AG04450 (cell line): ENCODE data around the gene SCD. TPM values are rescaled to one million over a fixed set of nuclear protein-coding genes. Genes with fewer than 3 reads are reported as not detected.
"Not testable (repeated sequence)": the region's sequence is repeated elsewhere in the genome, so short reads cannot be mapped to it uniquely, and the experiment has no call there.

Experiments used
- CTCF ChIA-PET: fragments of 300-600, 350-600 bp; formaldehyde crosslinking; extraction: SDS; loops from one replicate; lab custom pipeline; 2022; ENCODE audit warnings: antibody characterized with exemption, inconsistent platforms; lab: Charles Lee
- POLR2A ChIA-PET: fragments of 350-600 bp; formaldehyde crosslinking; extraction: SDS; loops from one replicate; lab custom pipeline; 2021; ENCODE audit warnings: antibody characterized with exemption, inconsistent platforms; lab: Yijun Ruan, JAX
- DNase-seq: peaks from one replicate; pipeline ENCODE4 v3.0.0-alpha.2; 2011; ENCODE audit warnings: low read depth, low spot score
- H3K27ac ChIP-seq: one replicate; pipeline ENCODE4 v1.5.1; 2012; ENCODE audit warnings: low read depth, low read length, control low read depth
- H3K27me3 ChIP-seq: one replicate; pipeline ENCODE4 v1.6.0; 2012; ENCODE audit warnings: low read length; ENCODE audit not compliant: control insufficient read depth, insufficient read depth
- H3K4me3 ChIP-seq: 2 replicates; pipeline ENCODE4 v1.5.1; 2011; ENCODE audit warnings: mild to moderate bottlenecking, low read depth, low read length, control low read depth
- H3K9me3 ChIP-seq: 2 replicates; pipeline ENCODE4 v1.5.1; 2012; ENCODE audit warnings: low read length; ENCODE audit not compliant: control insufficient read depth, insufficient read depth
- polyA minus RNA-seq: library from RNA; depleted of rRNA, polyadenylated mRNA; stranded (reverse); fragments of >200 nt; gene quantifications from 2 replicates; pipeline ENCODE4 v1.2.3, GENCODE V29; 2011; rRNA and poly(A)+ RNA removed
- polyA plus RNA-seq: library from polyadenylated mRNA; depleted of rRNA; stranded (reverse); fragments of >200 nt; gene quantifications from 2 replicates; pipeline ENCODE4 v1.2.3, GENCODE V29; 2011; rRNA removed
- TF ChIP-seq, protein P1 (sequence below): IDR thresholded peaks from 2 replicates; pipeline ENCODE4 v1.5.1; 2011; ENCODE audit warnings: low read depth, low read length, control low read depth, inconsistent platforms

SCD gene
- polyA plus RNA-seq: 133 and 148 TPM in 2 replicates
- polyA minus RNA-seq: 181 and 190 TPM in 2 replicates

DNA sequence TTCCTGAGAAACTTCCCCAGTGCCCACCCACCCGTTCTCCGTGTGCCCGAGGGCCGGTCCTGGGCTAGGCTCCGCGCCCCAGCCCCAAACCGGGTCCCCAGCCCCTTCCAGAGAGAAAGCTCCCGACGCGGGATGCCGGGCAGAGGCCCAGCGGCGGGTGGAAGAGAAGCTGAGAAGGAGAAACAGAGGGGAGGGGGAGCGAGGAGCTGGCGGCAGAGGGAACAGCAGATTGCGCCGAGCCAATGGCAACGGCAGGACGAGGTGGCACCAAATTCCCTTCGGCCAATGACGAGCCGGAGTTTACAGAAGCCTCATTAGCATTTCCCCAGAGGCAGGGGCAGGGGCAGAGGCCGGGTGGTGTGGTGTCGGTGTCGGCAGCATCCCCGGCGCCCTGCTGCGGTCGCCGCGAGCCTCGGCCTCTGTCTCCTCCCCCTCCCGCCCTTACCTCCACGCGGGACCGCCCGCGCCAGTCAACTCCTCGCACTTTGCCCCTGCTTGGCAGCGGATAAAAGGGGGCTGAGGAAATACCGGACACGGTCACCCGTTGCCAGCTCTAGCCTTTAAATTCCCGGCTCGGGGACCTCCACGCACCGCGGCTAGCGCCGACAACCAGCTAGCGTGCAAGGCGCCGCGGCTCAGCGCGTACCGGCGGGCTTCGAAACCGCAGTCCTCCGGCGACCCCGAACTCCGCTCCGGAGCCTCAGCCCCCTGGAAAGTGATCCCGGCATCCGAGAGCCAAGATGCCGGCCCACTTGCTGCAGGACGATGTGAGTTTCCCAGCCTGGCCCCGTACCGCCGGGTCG is at the start of gene SCD:
SCD (plus strand) TSS at position 469 of the 803 bp plus-strand sequence; CDS start at position 741, 272 bp downstream.
- H3K9me3 ChIP-seq: no peaks in the 10 kb centered on the region; the same call in 1 of the 2 replicates
- H3K27me3 ChIP-seq: no peaks in the 10 kb centered on the region
- TF ChIP-seq, protein P1, sequence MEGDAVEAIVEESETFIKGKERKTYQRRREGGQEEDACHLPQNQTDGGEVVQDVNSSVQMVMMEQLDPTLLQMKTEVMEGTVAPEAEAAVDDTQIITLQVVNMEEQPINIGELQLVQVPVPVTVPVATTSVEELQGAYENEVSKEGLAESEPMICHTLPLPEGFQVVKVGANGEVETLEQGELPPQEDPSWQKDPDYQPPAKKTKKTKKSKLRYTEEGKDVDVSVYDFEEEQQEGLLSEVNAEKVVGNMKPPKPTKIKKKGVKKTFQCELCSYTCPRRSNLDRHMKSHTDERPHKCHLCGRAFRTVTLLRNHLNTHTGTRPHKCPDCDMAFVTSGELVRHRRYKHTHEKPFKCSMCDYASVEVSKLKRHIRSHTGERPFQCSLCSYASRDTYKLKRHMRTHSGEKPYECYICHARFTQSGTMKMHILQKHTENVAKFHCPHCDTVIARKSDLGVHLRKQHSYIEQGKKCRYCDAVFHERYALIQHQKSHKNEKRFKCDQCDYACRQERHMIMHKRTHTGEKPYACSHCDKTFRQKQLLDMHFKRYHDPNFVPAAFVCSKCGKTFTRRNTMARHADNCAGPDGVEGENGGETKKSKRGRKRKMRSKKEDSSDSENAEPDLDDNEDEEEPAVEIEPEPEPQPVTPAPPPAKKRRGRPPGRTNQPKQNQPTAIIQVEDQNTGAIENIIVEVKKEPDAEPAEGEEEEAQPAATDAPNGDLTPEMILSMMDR: no peak
- peak; percentile 72 for DNase-seq
- POLR2A ChIA-PET: interaction anchor here (0.7 to 3.9 kb wide), 7 partner anchors 17 to 173 kb away, joined by 3 to 38 read pairs (median 5); partner anchors contain the start of gene BLOC1S2
- peak within 1 kb of the TSS; percentile 86 for H3K4me3 ChIP-seq
- peak within 1 kb of the TSS; percentile 57 for H3K27ac ChIP-seq
- CTCF ChIA-PET: interaction anchor here (0.6 to 16.3 kb wide), 8 partner anchors 8 to 172 kb away, joined by 3 to 381 read pairs (median 5); no protein-coding TSS in a partner anchor

DNA sequence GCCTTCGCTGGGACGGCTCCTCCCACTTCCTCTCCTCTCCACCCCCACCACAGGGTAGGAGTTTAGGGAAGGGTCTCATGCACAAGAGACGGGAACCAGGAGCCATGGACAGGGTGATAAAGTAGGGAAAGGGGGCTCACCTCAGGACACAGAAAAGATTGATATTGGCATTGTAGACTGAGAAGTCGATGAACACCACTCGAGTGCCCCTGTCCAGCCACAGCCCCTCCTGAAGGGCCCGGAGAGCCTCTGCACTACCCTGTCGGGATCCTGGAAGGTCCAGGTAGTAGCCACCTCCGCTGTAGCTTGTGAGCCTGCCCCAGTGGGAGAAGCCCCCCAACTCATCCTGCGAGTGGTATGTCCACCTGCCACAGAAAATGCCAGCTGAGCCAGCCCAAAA is 49.8 kb upstream of the SCD start:
- ChIA-PET CTCF (no interaction called here), POLR2A (no interaction called here)
- no peak overlapping the region for H3K4me3 ChIP-seq
- DNase-seq: no peak
- H3K27ac ChIP-seq: no peak overlapping the region
- peaks cover 29% of the 10 kb centered on the region for H3K27me3 ChIP-seq
- no peaks in the 10 kb centered on the region for H3K9me3 ChIP-seq
- TF ChIP-seq, protein P1: no peak

DNA sequence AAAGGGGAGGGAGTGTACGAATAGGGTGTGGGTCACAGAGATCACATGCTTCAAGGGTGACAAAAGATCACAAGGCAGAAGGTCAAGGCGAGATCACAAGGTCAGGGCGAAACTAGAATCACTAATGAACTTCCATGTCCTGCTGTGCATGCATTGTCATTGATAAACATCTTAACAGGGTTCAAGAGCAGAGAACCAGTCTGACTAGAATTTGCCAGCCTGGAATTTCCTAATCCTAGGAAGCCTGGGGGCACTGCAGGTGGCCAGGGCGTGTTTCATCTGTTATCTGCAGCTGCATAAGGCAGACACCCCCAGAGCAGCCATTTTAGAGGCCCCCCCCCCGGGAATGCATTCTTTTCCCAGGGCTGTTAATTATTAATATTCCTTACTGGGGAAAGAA is 45.9 kb upstream of the SCD start:
- H3K9me3 ChIP-seq, H3K4me3 ChIP-seq, H3K27ac ChIP-seq, CTCF ChIA-PET, DNase-seq, POLR2A ChIA-PET: not testable (repeated sequence)
- peaks cover 25% of the 10 kb centered on the region for H3K27me3 ChIP-seq

DNA sequence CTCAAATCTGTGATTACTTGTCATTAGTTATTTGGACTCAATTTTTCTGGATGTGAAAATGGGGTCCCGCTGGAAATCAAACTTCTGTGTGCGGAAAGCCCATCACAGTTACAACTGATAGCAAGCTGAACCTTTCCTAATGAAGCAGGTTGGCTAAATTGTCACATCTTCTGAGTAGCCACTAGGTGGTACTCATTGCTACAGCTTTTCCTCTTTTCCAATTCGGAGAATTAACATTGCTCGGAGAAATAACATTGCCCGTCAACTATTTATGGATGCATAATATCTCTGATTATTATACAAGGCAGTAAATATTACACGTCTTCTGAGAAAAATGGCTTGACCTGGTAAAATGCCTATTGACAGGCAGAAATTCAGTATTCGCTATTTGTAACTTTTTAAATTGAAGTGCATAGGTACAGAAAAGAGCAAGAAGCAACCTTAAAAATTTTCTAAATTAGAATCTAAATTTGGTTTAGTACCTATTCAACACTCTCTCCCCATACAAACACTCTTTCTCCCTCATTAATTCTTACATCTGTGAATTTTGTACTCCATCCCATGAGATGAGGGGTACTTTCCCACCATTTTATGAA is 43.2 kb upstream of the SCD start:
- no peak overlapping the region for H3K4me3 ChIP-seq
- no peak overlapping the region for H3K27ac ChIP-seq
- no peak for DNase-seq
- H3K9me3 ChIP-seq: no peaks in the 10 kb centered on the region
- TF ChIP-seq, protein P1: peak; percentile 74
- POLR2A ChIA-PET: no interaction called here
- CTCF ChIA-PET: interaction anchor here (0.6 to 1.7 kb wide), 7 partner anchors 12 to 290 kb away, joined by 3 to 10 read pairs (median 6); partner anchors contain the start of gene BLOC1S2
- peaks cover 15% of the 10 kb centered on the region for H3K27me3 ChIP-seq

DNA sequence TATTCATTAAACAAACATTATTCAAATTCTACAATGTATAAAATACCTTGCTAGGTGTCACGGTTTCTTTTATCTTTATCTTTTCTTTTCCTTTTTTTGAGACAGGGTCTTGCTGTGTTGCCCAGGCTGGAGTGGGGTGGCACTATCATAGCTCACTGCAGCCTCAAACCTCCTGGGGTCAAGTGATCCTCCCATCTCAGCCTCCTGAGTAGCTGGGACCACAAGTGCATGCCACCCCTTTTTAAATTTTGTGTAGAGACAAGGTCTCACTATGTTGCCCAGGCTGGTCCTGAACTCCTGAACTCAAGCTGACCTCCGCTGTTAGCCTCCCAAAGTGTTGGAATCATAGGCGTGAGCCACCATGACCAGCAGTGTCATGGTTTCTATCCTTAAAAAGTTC is 42.6 kb upstream of the SCD start:
- TF ChIP-seq, protein P1: no peak
- ChIA-PET CTCF (interaction anchor here (0.7 to 1.7 kb wide), 5 partner anchors 13 to 204 kb away, joined by 4 to 7 read pairs (median 5); no protein-coding TSS in a partner anchor), POLR2A (no interaction called here)

More for the DNA sequence above, 42.6 kb upstream of the SCD start:
- no peak overlapping the region for H3K4me3 ChIP-seq
- DNase-seq: no peak
- peaks cover 12% of the 10 kb centered on the region for H3K27me3 ChIP-seq
- H3K9me3 ChIP-seq: no peaks in the 10 kb centered on the region
- H3K27ac ChIP-seq: no peak overlapping the region
